Measurements from ENCODE around the gene PJA2.

GRCh38 chr5:109455598-109456096 lies 45.9 kb upstream of the PJA2 start:
- TF ChIP-seq CTCF (IDR thresholded peaks at IDR 0.05; ENCODE audit: poor library complexity, severe bottlenecking) (no peak), POLR2AphosphoS5 (IDR thresholded peaks at IDR 0.05) (peak; percentile 75)
